ENCODE results near the gene ZNF106. TPM values are rescaled to one million over a fixed set of nuclear protein-coding genes. Genes with fewer than 3 reads are reported as not detected.
A peak's percentile ranks its signal among the peaks of the same experiment; 100 is the strongest.

The ZNF106 gene
- total RNA-seq, 1 experiment from 2014 or later, result 34.7 TPM

GRCh38 chr15:42498212-42499068 is 7.5 kb upstream of the ZNF106 start:
- Mint-ChIP-seq H3K4me1 (ENCODE audit: low read depth, unreplicated experiment) (peaks cover 11% of the 10 kb centered on the region), H3K4me3 (ENCODE audit: low read depth, unreplicated experiment) (no peak overlapping the region), H3K27ac (ENCODE audit: unreplicated experiment) (no peak overlapping the region), H3K36me3 (ENCODE audit: insufficient read depth, unreplicated experiment) (peaks cover 27% of the 10 kb centered on the region), H3K9me3 (ENCODE audit: low read depth, unreplicated experiment) (no peaks in the 10 kb centered on the region), H3K27me3 (ENCODE audit: unreplicated experiment) (no peaks in the 10 kb centered on the region)
- CTCF ChIA-PET, result no interaction called here
- no TSS peak for BruUV-seq (replicated peaks)
- DNase-seq, result no peak
- intact Hi-C loops (cut with micrococcal nuclease; ENCODE audit: unreplicated experiment), result no loop called here
- TF ChIP-seq CTCF (IDR thresholded peaks at IDR 0.05; ENCODE audit: unreplicated experiment), result no peak

GRCh38 chr15:42495361-42496212 is 4.6 kb upstream of the ZNF106 start, which contains the start of gene SNAP23:
SNAP23 (plus strand) TSS chr15:42495634; CDS start chr15:42511847, 16,213 bp downstream.
- CTCF ChIA-PET, result no interaction called here
- DNase-seq, result peak; percentile 86
- TF ChIP-seq CTCF (IDR thresholded peaks at IDR 0.05; ENCODE audit: unreplicated experiment), result no peak
- intact Hi-C loops (cut with micrococcal nuclease; ENCODE audit: unreplicated experiment), result no loop called here
- Mint-ChIP-seq H3K4me1 (ENCODE audit: low read depth, unreplicated experiment) (peaks cover 13% of the 10 kb centered on the region), H3K36me3 (ENCODE audit: insufficient read depth, unreplicated experiment) (peaks cover 36% of the 10 kb centered on the region), H3K27me3 (ENCODE audit: unreplicated experiment) (no peaks in the 10 kb centered on the region), H3K9me3 (ENCODE audit: low read depth, unreplicated experiment) (no peaks in the 10 kb centered on the region), H3K27ac (ENCODE audit: unreplicated experiment) (peak within 1 kb of the TSS; percentile 63), H3K4me3 (ENCODE audit: low read depth, unreplicated experiment) (peak within 1 kb of the TSS; percentile 90)
- BruUV-seq (replicated peaks), result TSS peak; percentile 54

GRCh38 chr15:42494998-42495360 is 4.0 kb upstream of the ZNF106 start:
- TSS peak; percentile 53 for BruUV-seq (replicated peaks)
- Mint-ChIP-seq H3K4me1 (ENCODE audit: low read depth, unreplicated experiment) (peaks cover 13% of the 10 kb centered on the region), H3K36me3 (ENCODE audit: insufficient read depth, unreplicated experiment) (peaks cover 40% of the 10 kb centered on the region), H3K9me3 (ENCODE audit: low read depth, unreplicated experiment) (no peaks in the 10 kb centered on the region), H3K27ac (ENCODE audit: unreplicated experiment) (peak overlapping the region; percentile 63), H3K27me3 (ENCODE audit: unreplicated experiment) (no peaks in the 10 kb centered on the region), H3K4me3 (ENCODE audit: low read depth, unreplicated experiment) (peak overlapping the region; percentile 90)
- intact Hi-C loops (cut with micrococcal nuclease; ENCODE audit: unreplicated experiment), result no loop called here
- CTCF ChIA-PET, result interaction anchor here (0.6 kb wide), 1 partner anchor 132 kb away, joined by 6 read pairs; no protein-coding TSS in a partner anchor
- no peak for TF ChIP-seq CTCF (IDR thresholded peaks at IDR 0.05; ENCODE audit: unreplicated experiment)
- DNase-seq, result peak; percentile 30

- peaks cover 13% of the 10 kb centered on the region for H3K4me1 Mint-ChIP-seq (ENCODE audit: low read depth, unreplicated experiment)
- no peak for DNase-seq
- H3K4me3 Mint-ChIP-seq (ENCODE audit: low read depth, unreplicated experiment), result no peak overlapping the region
- intact Hi-C loops (cut with micrococcal nuclease; ENCODE audit: unreplicated experiment), result no loop called here
- no peaks in the 10 kb centered on the region for H3K9me3 Mint-ChIP-seq (ENCODE audit: low read depth, unreplicated experiment)
- CTCF ChIA-PET, result no interaction called here
- BruUV-seq (replicated peaks), result no TSS peak
- no peaks in the 10 kb centered on the region for H3K27me3 Mint-ChIP-seq (ENCODE audit: unreplicated experiment)
- H3K27ac Mint-ChIP-seq (ENCODE audit: unreplicated experiment), result peak overlapping the region; percentile 63
- TF ChIP-seq CTCF (IDR thresholded peaks at IDR 0.05; ENCODE audit: unreplicated experiment), result no peak
- peaks cover 37% of the 10 kb centered on the region for H3K36me3 Mint-ChIP-seq (ENCODE audit: insufficient read depth, unreplicated experiment)
Measured at GRCh38 chr15:42493679-42494078, 2.7 kb upstream of the ZNF106 start.
